PC-3 (cell line): ENCODE measurements around the gene PPP1R7. TPM values are rescaled to one million over a fixed set of nuclear protein-coding genes. Genes with fewer than 3 reads are reported as not detected.

Experiments
- ATAC-seq: fragments of 200-7000 bp; cut with Tn5 transposase; 2 replicates; pipeline ENCODE4 v1.9.1; 2020; ENCODE audit warnings: mild to moderate bottlenecking, moderate library complexity
- BruUV-seq: library from RNA; stranded (reverse); fragments of 400-500 nt; replicated peaks from 2 replicates; lab custom pipeline; 2021; lab: Mats Ljungman, UMichigan
- CTCF ChIA-PET: fragments of 300-600 bp; sonication (Branson Sonifier 250); formaldehyde crosslinking; loops from one replicate; lab custom pipeline; 2022; ENCODE audit warnings: antibody characterized with exemption; lab: Charles Lee
- POLR2A ChIA-PET: fragments of 300-600 bp; sonication (Branson Sonifier 250); formaldehyde crosslinking; loops from one replicate; lab custom pipeline; 2022; ENCODE audit warnings: antibody characterized with exemption; ENCODE audit not compliant: unreplicated experiment; lab: Charles Lee
- DNase-seq: peaks from one replicate; pipeline ENCODE4 v3.0.0-alpha.2; 2015
- H2AFZ ChIP-seq: fragments of 300-600 bp; sonication (generic); 2 replicates; pipeline ENCODE4 v1.6.0; 2016; ENCODE audit warnings: antibody characterized with exemption, low read length
- H3F3A ChIP-seq: fragments of 300-600 bp; sonication (generic); one replicate; pipeline ENCODE4 v1.6.0; 2017; ENCODE audit warnings: antibody characterized with exemption, low read length, control low read depth, mild to moderate bottlenecking; ENCODE audit not compliant: unreplicated experiment
- H3K27ac ChIP-seq: fragments of 300-600 bp; sonication (generic); 2 replicates; pipeline ENCODE4 v1.5.1; 2016; ENCODE audit warnings: mild to moderate bottlenecking, low read length
- H3K27me3 ChIP-seq: fragments of 300-600 bp; sonication (generic); 2 replicates; pipeline ENCODE4 v1.6.1; 2016; ENCODE audit warnings: low read length, mixed read lengths
- H3K36me3 ChIP-seq: fragments of 300-600 bp; sonication (generic); 2 replicates; pipeline ENCODE4 v1.6.1; 2016; ENCODE audit warnings: low read depth, mixed run types, low read length, mixed read lengths
- H3K4me1 ChIP-seq: fragments of 300-600 bp; sonication (generic); 2 replicates; pipeline ENCODE4 v1.5.1; 2016; ENCODE audit warnings: low read length; ENCODE audit not compliant: insufficient read depth
- H3K4me2 ChIP-seq: fragments of 300-600 bp; sonication (generic); 2 replicates; pipeline ENCODE4 v1.6.0; 2016; ENCODE audit warnings: low read length
- H3K4me3 ChIP-seq: fragments of 300-600 bp; sonication (generic); 2 replicates; pipeline ENCODE4 v1.5.1; 2016; ENCODE audit warnings: mild to moderate bottlenecking, low read length, mixed read lengths
- H3K79me2 ChIP-seq: fragments of 300-600 bp; sonication (generic); 2 replicates; pipeline ENCODE4 v1.6.1; 2017; ENCODE audit warnings: low read length, mixed read lengths
- H3K9ac ChIP-seq: fragments of 300-600 bp; sonication (generic); 2 replicates; pipeline ENCODE4 v1.6.0; 2016; ENCODE audit warnings: mild to moderate bottlenecking, low read length
- H3K9me2 ChIP-seq: fragments of 300-600 bp; sonication (generic); replicated peaks from 2 replicates; pipeline ENCODE4 v1.6.1; 2016; ENCODE audit warnings: mixed run types, low read length, mixed read lengths
- H3K9me3 ChIP-seq: fragments of 300-600 bp; sonication (generic); 2 replicates; pipeline ENCODE4 v1.6.1; 2016; ENCODE audit warnings: low read length, mixed read lengths
- H4K20me1 ChIP-seq: fragments of 300-600 bp; sonication (generic); 2 replicates; pipeline ENCODE4 v1.6.1; 2016; ENCODE audit warnings: low read length, mixed read lengths
- EZH2 ChIP-seq: fragments of 300-600 bp; sonication (generic); IDR thresholded peaks from one replicate; pipeline ENCODE4 v1.6.1; 2017; ENCODE audit warnings: antibody characterized with exemption, mild to moderate bottlenecking, low read length; ENCODE audit not compliant: unreplicated experiment
- EZH2phosphoT487 ChIP-seq: fragments of 300-600 bp; sonication (generic); IDR thresholded peaks from 2 replicates; pipeline ENCODE4 v1.6.1; 2018; ENCODE audit warnings: mild to moderate bottlenecking, antibody characterized with exemption, low read length, borderline replicate concordance
- intact Hi-C: fragments of 100-400 bp; cut with micrococcal nuclease; formaldehyde crosslinking; loops from 2 replicates; pipeline ENCODE4 v1.9.0; 2023
- total RNA-seq: library from RNA; depleted of rRNA; stranded (reverse); fragments of >200 nt; gene quantifications from 2 replicates; pipeline ENCODE4 v1.2.3, GENCODE V29; 2014
- TF ChIP-seq, protein P1 (sequence below): fragments of 300-600 bp; sonication (generic); conservative IDR thresholded peaks from 2 replicates; pipeline ENCODE4 v1.5.1; 2017; ENCODE audit warnings: antibody characterized with exemption, low read depth, mild to moderate bottlenecking, low read length

PPP1R7 gene
- total RNA-seq, 1 experiment from 2014 or later, result 21.4 TPM

DNA sequence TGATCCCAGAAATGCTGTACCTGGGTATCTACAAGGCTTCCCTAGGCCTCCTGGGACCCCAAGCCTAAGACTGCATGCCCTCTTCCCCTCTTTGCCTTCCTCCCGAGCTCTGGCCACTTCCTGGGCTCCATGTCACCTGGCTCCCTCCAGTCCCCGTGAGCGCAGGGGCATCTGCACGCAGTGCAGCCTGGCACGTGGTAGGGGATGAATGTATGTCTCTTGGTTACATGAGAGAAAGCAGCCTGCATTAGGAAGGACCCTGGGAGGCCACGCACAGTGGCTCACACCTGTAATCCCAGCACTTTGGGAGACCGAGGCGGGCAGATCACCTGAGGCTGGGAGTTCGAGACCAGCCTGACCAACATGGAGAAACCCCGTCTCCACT lies 16.8 kb upstream of the PPP1R7 start:
- ChIA-PET POLR2A (no interaction called here), CTCF (no interaction called here)
- no peaks in the 10 kb centered on the region for H3K79me2 ChIP-seq
- no peak overlapping the region for H3K27ac ChIP-seq
- no peaks in the 10 kb centered on the region for H3K9me2 ChIP-seq
- H3K36me3 ChIP-seq, result no peaks in the 10 kb centered on the region
- H3K4me3 ChIP-seq, result no peak overlapping the region
- H3K4me2 ChIP-seq, result no peak overlapping the region
- no peak overlapping the region for H3K9ac ChIP-seq
- no TSS peak for BruUV-seq
- H3K27me3 ChIP-seq, result no peaks in the 10 kb centered on the region
- H4K20me1 ChIP-seq, result no peaks in the 10 kb centered on the region
- TF ChIP-seq EZH2 (no peak), EZH2phosphoT487 (no peak)
- TF ChIP-seq, protein P1, sequence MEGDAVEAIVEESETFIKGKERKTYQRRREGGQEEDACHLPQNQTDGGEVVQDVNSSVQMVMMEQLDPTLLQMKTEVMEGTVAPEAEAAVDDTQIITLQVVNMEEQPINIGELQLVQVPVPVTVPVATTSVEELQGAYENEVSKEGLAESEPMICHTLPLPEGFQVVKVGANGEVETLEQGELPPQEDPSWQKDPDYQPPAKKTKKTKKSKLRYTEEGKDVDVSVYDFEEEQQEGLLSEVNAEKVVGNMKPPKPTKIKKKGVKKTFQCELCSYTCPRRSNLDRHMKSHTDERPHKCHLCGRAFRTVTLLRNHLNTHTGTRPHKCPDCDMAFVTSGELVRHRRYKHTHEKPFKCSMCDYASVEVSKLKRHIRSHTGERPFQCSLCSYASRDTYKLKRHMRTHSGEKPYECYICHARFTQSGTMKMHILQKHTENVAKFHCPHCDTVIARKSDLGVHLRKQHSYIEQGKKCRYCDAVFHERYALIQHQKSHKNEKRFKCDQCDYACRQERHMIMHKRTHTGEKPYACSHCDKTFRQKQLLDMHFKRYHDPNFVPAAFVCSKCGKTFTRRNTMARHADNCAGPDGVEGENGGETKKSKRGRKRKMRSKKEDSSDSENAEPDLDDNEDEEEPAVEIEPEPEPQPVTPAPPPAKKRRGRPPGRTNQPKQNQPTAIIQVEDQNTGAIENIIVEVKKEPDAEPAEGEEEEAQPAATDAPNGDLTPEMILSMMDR, result no peak
- ATAC-seq (no peak), DNase-seq (no peak)
- intact Hi-C loops, result no loop called here
- no peak overlapping the region for H2AFZ ChIP-seq
- no peaks in the 10 kb centered on the region for H3K4me1 ChIP-seq
- no peaks in the 10 kb centered on the region for H3K9me3 ChIP-seq
- no peaks in the 10 kb centered on the region for H3F3A ChIP-seq

DNA sequence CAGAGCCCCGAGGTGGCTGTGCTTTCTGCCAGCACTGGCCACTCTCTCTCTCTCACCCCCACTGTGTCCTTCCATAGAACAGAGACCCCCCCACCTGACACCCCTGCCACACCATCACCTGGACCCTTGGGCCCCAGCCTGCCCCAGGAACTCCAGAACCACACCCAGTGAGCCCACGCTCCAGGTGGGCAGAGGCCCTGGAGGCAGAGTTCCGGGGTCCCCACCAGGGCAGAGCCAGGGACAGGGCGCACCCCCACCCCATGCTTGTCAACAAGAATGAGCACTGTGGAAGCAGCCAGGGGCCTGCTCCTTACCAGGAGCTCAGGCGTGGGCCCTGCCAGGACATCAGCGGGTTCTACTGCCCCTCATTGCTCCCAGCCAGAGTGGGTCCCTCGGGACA lies 15.6 kb upstream of the PPP1R7 start:
- no peaks in the 10 kb centered on the region for H3K27me3 ChIP-seq
- no TSS peak for BruUV-seq
- no peak overlapping the region for H3K4me2 ChIP-seq
- no peak overlapping the region for H2AFZ ChIP-seq
- H3K4me1 ChIP-seq, result no peaks in the 10 kb centered on the region
- intact Hi-C loops, result no loop called here
- H4K20me1 ChIP-seq, result no peaks in the 10 kb centered on the region
- DNase-seq (no peak), ATAC-seq (no peak)
- no peak overlapping the region for H3K4me3 ChIP-seq
- no peaks in the 10 kb centered on the region for H3K79me2 ChIP-seq
- POLR2A ChIA-PET, result no interaction called here
- CTCF ChIA-PET, result no interaction called here
- no peak overlapping the region for H3K9ac ChIP-seq
- H3F3A ChIP-seq, result no peaks in the 10 kb centered on the region
- no peak overlapping the region for H3K27ac ChIP-seq
- TF ChIP-seq EZH2phosphoT487 (no peak), EZH2 (no peak)
- TF ChIP-seq, protein P1, result no peak
- H3K36me3 ChIP-seq, result no peaks in the 10 kb centered on the region
- no peaks in the 10 kb centered on the region for H3K9me2 ChIP-seq
- no peaks in the 10 kb centered on the region for H3K9me3 ChIP-seq

DNA sequence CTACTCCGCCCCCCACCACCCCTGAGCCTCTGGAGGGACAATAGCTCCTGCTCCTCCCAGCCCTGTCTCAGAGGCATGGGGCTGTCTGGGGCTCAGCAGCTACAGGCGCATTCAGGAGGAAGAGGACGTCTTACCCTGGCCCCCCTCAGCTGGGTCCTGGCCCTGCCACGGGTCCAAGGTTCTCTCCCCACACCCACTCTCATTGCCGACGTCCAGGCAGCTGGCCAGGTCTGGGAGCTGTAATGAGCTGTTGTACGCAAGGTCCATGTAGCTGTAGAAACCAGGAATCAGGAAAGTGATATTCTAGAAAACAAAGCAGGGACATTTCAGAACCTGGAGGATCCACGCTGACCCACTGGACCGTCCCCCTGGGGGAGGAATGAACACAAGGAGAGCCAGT lies 14.5 kb upstream of the PPP1R7 start:
- POLR2A ChIA-PET, result no interaction called here
- H3K4me1 ChIP-seq, result no peaks in the 10 kb centered on the region
- no peaks in the 10 kb centered on the region for H3K9me3 ChIP-seq
- ATAC-seq (no peak), DNase-seq (no peak)
- H3K36me3 ChIP-seq, result no peaks in the 10 kb centered on the region
- H3K27me3 ChIP-seq, result no peaks in the 10 kb centered on the region
- no peaks in the 10 kb centered on the region for H3F3A ChIP-seq
- no peak overlapping the region for H3K4me2 ChIP-seq
- no TSS peak for BruUV-seq
- H2AFZ ChIP-seq, result no peak overlapping the region
- H3K4me3 ChIP-seq, result no peak overlapping the region
- H3K9ac ChIP-seq, result no peak overlapping the region
- no peaks in the 10 kb centered on the region for H4K20me1 ChIP-seq
- H3K27ac ChIP-seq, result no peak overlapping the region
- intact Hi-C loops, result no loop called here
- no peak for TF ChIP-seq EZH2
- TF ChIP-seq, protein P1, result no peak
- TF ChIP-seq EZH2phosphoT487, result no peak
- H3K9me2 ChIP-seq, result no peaks in the 10 kb centered on the region
- no peaks in the 10 kb centered on the region for H3K79me2 ChIP-seq
- CTCF ChIA-PET, result no interaction called here
